AG10803 (cell line): ENCODE results near the gene PCDH12.

Experiments used
- DNase-seq: peaks from one replicate; pipeline ENCODE4 v3.0.0; 2010; ENCODE audit warnings: low read depth
- H3K4me3 ChIP-seq: 2 replicates; pipeline ENCODE4 v1.5.1; 2011; ENCODE audit warnings: mild to moderate bottlenecking, low read length, control low read depth
- CTCF ChIP-seq: conservative IDR thresholded peaks from 2 replicates; pipeline ENCODE4 v1.5.1; 2011; ENCODE audit warnings: mild to moderate bottlenecking, low read length, control low read depth, inconsistent platforms

Gene PCDH12

GRCh38 chr5:141978389-141978788, 20.4 kb upstream of the PCDH12 start:
- no peak overlapping the region for H3K4me3 ChIP-seq
- TF ChIP-seq CTCF: no peak
- no peak for DNase-seq

DNA sequence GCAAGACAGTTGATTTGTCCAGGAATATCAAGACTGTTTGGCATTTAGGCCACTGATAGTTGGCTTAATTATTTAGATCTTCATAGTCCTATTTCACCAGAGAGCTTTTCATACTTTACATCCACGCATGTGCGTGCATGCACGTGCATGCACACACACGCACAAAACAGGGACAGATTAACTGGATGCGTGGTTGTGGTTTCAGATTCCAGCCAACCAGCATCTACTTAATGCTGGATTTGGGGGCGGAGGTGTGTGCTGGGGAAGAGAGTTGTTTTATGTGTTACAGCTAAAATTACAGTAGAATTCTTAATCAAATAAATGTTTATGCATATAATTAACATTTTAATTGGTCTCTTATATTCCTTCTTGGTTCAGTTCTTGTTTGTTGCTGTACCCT, 18.2 kb upstream of the PCDH12 start:
- DNase-seq: no peak
- H3K4me3 ChIP-seq: no peak overlapping the region
- TF ChIP-seq CTCF: no peak

DNA sequence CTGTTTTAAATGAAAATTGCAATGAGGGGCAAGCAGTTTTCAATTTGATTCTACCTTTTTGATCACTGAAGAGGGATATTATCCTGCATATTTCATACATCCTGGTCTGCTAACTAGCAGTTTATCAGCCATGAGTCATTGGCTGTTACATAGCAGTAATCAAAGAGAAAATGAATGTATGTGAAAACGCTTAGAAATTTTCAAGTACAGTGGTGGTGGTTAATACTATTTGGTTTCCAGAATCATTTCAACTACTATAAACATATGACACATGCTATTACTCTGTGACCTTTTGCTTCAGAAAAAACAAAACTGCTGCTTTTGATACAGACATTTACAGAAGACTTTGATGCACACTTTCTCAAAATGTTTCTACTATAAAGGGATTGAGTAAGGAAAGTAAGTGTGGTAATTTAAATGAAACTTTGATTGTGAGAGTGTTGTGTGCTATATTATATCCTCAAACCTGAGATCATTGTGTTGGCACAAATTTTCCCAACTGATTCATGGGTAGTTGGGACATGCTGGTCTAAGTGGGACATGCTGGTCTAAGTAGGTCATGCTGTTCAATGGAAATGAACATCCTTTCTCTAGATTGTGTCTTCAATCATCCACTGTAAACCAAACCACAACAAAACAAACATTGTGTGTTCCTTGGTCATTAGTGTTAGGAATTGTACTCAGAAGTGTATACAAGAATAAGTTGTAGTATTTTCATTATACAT, 16.0 kb upstream of the PCDH12 start:
- no peak for DNase-seq
- H3K4me3 ChIP-seq: no peak overlapping the region
- TF ChIP-seq CTCF: no peak

- peak overlapping the region; percentile 87 for H3K4me3 ChIP-seq
- DNase-seq: peak; percentile 21
- no peak for TF ChIP-seq CTCF
Observed at GRCh38 chr5:141969783-141970771, 12.1 kb upstream of the PCDH12 start.

GRCh38 chr5:141968914-141969608, 11.1 kb upstream of the PCDH12 start, which contains the start of gene RNF14:
RNF14 (plus strand) TSS chr5:141969105; CDS start chr5:141973589, 4,484 bp downstream.
- peak; percentile 93 for DNase-seq
- peak; percentile 66 for TF ChIP-seq CTCF
- peak within 1 kb of the TSS; percentile 87 for H3K4me3 ChIP-seq

- H3K4me3 ChIP-seq: no peak overlapping the region
- TF ChIP-seq CTCF: no peak
- DNase-seq: no peak
Observed at GRCh38 chr5:141966963-141967333, 8.9 kb upstream of the PCDH12 start.
